Activated B cell treated with CpG ODN at 0.5 μM for 24 hours (primary cell): ENCODE results near the gene LLCFC1. TPM values are rescaled to one million over a fixed set of nuclear protein-coding genes. Genes with fewer than 3 reads are reported as not detected.

Source experiments
- ATAC-seq: fragments of 200-7000 bp; cut with Tn5 transposase; one replicate; pipeline ENCODE4 v1.10.0; 2021; ENCODE audit warnings: low read depth, mild to moderate bottlenecking, moderate library complexity
- CTCF ChIA-PET: fragments of 350-600 bp; sonication (Branson Sonifier 250); formaldehyde crosslinking; loops from one replicate; lab custom pipeline; 2021; ENCODE audit warnings: antibody characterized with exemption; lab: Charles Lee
- POLR2A ChIA-PET: fragments of 350-600 bp; sonication (Branson Sonifier 250); formaldehyde crosslinking; loops from one replicate; lab custom pipeline; 2021; ENCODE audit warnings: antibody characterized with exemption; lab: Charles Lee
- DNase-seq: peaks from one replicate; pipeline ENCODE4 v3.0.0; 2022
- H3K27ac Mint-ChIP-seq: one replicate; pipeline ENCODE4 v1.8.0; 2020; ENCODE audit warnings: mixed read lengths
- H3K27me3 Mint-ChIP-seq: one replicate; pipeline ENCODE4 v1.8.0; 2021; ENCODE audit warnings: mixed read lengths
- H3K36me3 Mint-ChIP-seq: one replicate; pipeline ENCODE4 v1.8.0; 2021; ENCODE audit warnings: low read depth, mixed read lengths
- H3K4me1 Mint-ChIP-seq: one replicate; pipeline ENCODE4 v1.8.0; 2021; ENCODE audit warnings: mixed read lengths
- H3K4me3 Mint-ChIP-seq: one replicate; pipeline ENCODE4 v1.8.0; 2020; ENCODE audit warnings: mild to moderate bottlenecking, mixed read lengths
- H3K9me3 Mint-ChIP-seq: one replicate; pipeline ENCODE4 v1.8.0; 2020; ENCODE audit warnings: mixed read lengths
- CTCF ChIP-seq: fragments of 200-600 bp; IDR thresholded peaks from one replicate; pipeline ENCODE4 v1.8.0; 2022; ENCODE audit warnings: antibody characterized with exemption, mild to moderate bottlenecking
- intact Hi-C: fragments of 100-400 bp; cut with micrococcal nuclease; formaldehyde crosslinking; loops from one replicate; pipeline ENCODE4 v1.15.1; 2024
- total RNA-seq: library from RNA; stranded (reverse); gene quantifications from 2 replicates; pipeline ENCODE4 v1.2.3, GENCODE V29; 2022

LLCFC1 gene
- total RNA-seq, 1 donor from 2014 or later, result not detected

GRCh38 chr7:142925413-142925812, 13.9 kb upstream of the LLCFC1 start:
- peaks cover 2% of the 10 kb centered on the region for H3K9me3 Mint-ChIP-seq
- DNase-seq, result no peak
- ATAC-seq, result no peak
- ChIA-PET CTCF (interaction anchor here (0.9 kb wide), 1 partner anchor 290 kb away, joined by 4 read pairs; no protein-coding TSS in a partner anchor), POLR2A (no interaction called here)
- intact Hi-C loops, result no loop called here
- no peaks in the 10 kb centered on the region for H3K36me3 Mint-ChIP-seq
- H3K4me1 Mint-ChIP-seq, result peaks cover 25% of the 10 kb centered on the region
- no peak overlapping the region for H3K4me3 Mint-ChIP-seq
- H3K27ac Mint-ChIP-seq, result no peak overlapping the region
- peaks cover 1% of the 10 kb centered on the region for H3K27me3 Mint-ChIP-seq
- TF ChIP-seq CTCF, result no peak

GRCh38 chr7:142927085-142927745, 12.1 kb upstream of the LLCFC1 start:
- ATAC-seq (peak; percentile 49), DNase-seq (no peak)
- H3K9me3 Mint-ChIP-seq, result peaks cover 2% of the 10 kb centered on the region
- peak overlapping the region; percentile 31 for H3K27ac Mint-ChIP-seq
- peaks cover 25% of the 10 kb centered on the region for H3K4me1 Mint-ChIP-seq
- peaks cover 1% of the 10 kb centered on the region for H3K27me3 Mint-ChIP-seq
- intact Hi-C loops, result no loop called here
- no peaks in the 10 kb centered on the region for H3K36me3 Mint-ChIP-seq
- TF ChIP-seq CTCF, result no peak
- H3K4me3 Mint-ChIP-seq, result peak overlapping the region; percentile 24
- ChIA-PET CTCF (interaction anchor here (2.9 kb wide), 1 partner anchor 288 kb away, joined by 7 read pairs; no protein-coding TSS in a partner anchor), POLR2A (no interaction called here)

- Mint-ChIP-seq H3K4me1 (peaks cover 25% of the 10 kb centered on the region), H3K27ac (no peak overlapping the region), H3K27me3 (peaks cover 4% of the 10 kb centered on the region), H3K4me3 (no peak overlapping the region), H3K9me3 (peaks cover 2% of the 10 kb centered on the region), H3K36me3 (no peaks in the 10 kb centered on the region)
- TF ChIP-seq CTCF, result no peak
- ChIA-PET CTCF (interaction anchor here (2.9 kb wide), 1 partner anchor 287 kb away, joined by 7 read pairs; no protein-coding TSS in a partner anchor), POLR2A (no interaction called here)
- DNase-seq (no peak), ATAC-seq (no peak)
- intact Hi-C loops, result no loop called here
Observed at GRCh38 chr7:142927949-142928348, 11.3 kb upstream of the LLCFC1 start.

- no peak overlapping the region for H3K4me3 Mint-ChIP-seq
- intact Hi-C loops, result no loop called here
- peaks cover 2% of the 10 kb centered on the region for H3K9me3 Mint-ChIP-seq
- H3K36me3 Mint-ChIP-seq, result no peaks in the 10 kb centered on the region
- DNase-seq, result no peak
- no peak overlapping the region for H3K27ac Mint-ChIP-seq
- ChIA-PET POLR2A (no interaction called here), CTCF (no interaction called here)
- no peak for TF ChIP-seq CTCF
- peaks cover 25% of the 10 kb centered on the region for H3K4me1 Mint-ChIP-seq
- no peak for ATAC-seq
- H3K27me3 Mint-ChIP-seq, result peaks cover 9% of the 10 kb centered on the region
Observed at GRCh38 chr7:142930126-142930730, 9.1 kb upstream of the LLCFC1 start.

- no peak overlapping the region for H3K4me3 Mint-ChIP-seq
- DNase-seq, result no peak
- ChIA-PET POLR2A (no interaction called here), CTCF (no interaction called here)
- intact Hi-C loops, result no loop called here
- H3K27me3 Mint-ChIP-seq, result peaks cover 12% of the 10 kb centered on the region
- peaks cover 8% of the 10 kb centered on the region for H3K4me1 Mint-ChIP-seq
- no peak for ATAC-seq
- no peak for TF ChIP-seq CTCF
- H3K9me3 Mint-ChIP-seq, result no peaks in the 10 kb centered on the region
- H3K27ac Mint-ChIP-seq, result no peak overlapping the region
- no peaks in the 10 kb centered on the region for H3K36me3 Mint-ChIP-seq
Observed at GRCh38 chr7:142932386-142933091, 6.7 kb upstream of the LLCFC1 start.
